Neural cell (in vitro differentiated cells): ENCODE results near the gene TMEM17.

ENCODE experiments used
- EP300 ChIP-seq: fragments of 450-650 bp; conservative IDR thresholded peaks from 2 replicates; pipeline ENCODE4 v1.6.1; 2014; ENCODE audit warnings: antibody characterized with exemption, mild to moderate bottlenecking, moderate library complexity; ENCODE audit not compliant: poor library complexity, severe bottlenecking
- EZH2 ChIP-seq: fragments of 200-600, 300-800 bp; shearing (Covaris generic), sonication (generic); IDR thresholded peaks from 2 replicates; pipeline ENCODE4 v1.6.1; 2014; ENCODE audit warnings: antibody characterized with exemption, low read length, borderline replicate concordance, mild to moderate bottlenecking; ENCODE audit not compliant: insufficient read depth, poor library complexity, severe bottlenecking
- MXI1 ChIP-seq: fragments of 450-650 bp; conservative IDR thresholded peaks from 2 replicates; pipeline ENCODE4 v1.6.1; 2014; ENCODE audit warnings: antibody characterized with exemption, mild to moderate bottlenecking; ENCODE audit not compliant: poor library complexity, severe bottlenecking
- POLR2AphosphoS5 ChIP-seq: IDR thresholded peaks from 2 replicates; pipeline ENCODE4 v1.6.1; 2012
- RAD21 ChIP-seq: fragments of 450-650 bp; conservative IDR thresholded peaks from 2 replicates; pipeline ENCODE4 v1.6.1; 2014; ENCODE audit warnings: antibody characterized with exemption, mild to moderate bottlenecking, moderate library complexity
- TAF1 ChIP-seq: IDR thresholded peaks from 2 replicates; pipeline ENCODE4 v1.6.1; 2012; ENCODE audit warnings: low read depth
- TF ChIP-seq, protein P1 (sequence below): fragments of 450-650 bp; IDR thresholded peaks from 2 replicates; pipeline ENCODE4 v1.5.1; 2014; ENCODE audit warnings: antibody characterized with exemption, mild to moderate bottlenecking, moderate library complexity; ENCODE audit not compliant: poor library complexity, severe bottlenecking
- TF ChIP-seq, protein P2 (sequence below): IDR thresholded peaks from 2 replicates; pipeline ENCODE4 v1.6.1; 2012; ENCODE audit warnings: borderline replicate concordance

DNA sequence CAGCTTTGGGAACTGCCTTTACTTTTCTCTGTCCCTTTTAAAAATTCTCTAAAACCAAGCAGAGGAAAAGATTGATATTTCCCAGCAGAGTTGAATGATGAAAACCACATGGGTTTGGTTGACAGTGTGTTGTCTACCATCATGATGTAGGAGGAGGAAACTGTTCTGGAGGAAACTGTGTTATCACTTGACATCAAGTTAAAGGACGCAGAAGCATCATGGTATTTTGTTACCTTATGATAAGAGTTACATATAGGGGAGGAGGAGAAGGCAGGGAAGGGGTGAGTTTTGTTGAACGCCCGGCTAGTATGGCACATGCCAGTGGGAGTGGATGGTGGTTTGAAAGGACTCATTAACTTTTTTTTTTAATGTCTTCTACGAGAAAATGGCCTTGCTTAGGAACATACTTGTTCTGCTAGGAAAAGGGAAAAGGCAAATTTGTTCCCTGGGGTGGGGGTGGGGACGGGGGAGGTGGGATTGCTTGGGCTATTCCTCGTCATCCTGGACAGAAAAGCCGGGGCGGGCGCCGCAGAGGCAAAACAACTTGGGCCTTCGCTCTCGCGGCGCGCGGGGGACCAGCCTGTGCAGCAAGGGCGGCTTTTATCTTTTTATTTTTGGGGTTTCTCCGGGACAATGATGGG is 766 bp downstream of the TMEM17 start:
- TF ChIP-seq, protein P1, sequence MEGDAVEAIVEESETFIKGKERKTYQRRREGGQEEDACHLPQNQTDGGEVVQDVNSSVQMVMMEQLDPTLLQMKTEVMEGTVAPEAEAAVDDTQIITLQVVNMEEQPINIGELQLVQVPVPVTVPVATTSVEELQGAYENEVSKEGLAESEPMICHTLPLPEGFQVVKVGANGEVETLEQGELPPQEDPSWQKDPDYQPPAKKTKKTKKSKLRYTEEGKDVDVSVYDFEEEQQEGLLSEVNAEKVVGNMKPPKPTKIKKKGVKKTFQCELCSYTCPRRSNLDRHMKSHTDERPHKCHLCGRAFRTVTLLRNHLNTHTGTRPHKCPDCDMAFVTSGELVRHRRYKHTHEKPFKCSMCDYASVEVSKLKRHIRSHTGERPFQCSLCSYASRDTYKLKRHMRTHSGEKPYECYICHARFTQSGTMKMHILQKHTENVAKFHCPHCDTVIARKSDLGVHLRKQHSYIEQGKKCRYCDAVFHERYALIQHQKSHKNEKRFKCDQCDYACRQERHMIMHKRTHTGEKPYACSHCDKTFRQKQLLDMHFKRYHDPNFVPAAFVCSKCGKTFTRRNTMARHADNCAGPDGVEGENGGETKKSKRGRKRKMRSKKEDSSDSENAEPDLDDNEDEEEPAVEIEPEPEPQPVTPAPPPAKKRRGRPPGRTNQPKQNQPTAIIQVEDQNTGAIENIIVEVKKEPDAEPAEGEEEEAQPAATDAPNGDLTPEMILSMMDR = no peak
- TF ChIP-seq, protein P2, sequence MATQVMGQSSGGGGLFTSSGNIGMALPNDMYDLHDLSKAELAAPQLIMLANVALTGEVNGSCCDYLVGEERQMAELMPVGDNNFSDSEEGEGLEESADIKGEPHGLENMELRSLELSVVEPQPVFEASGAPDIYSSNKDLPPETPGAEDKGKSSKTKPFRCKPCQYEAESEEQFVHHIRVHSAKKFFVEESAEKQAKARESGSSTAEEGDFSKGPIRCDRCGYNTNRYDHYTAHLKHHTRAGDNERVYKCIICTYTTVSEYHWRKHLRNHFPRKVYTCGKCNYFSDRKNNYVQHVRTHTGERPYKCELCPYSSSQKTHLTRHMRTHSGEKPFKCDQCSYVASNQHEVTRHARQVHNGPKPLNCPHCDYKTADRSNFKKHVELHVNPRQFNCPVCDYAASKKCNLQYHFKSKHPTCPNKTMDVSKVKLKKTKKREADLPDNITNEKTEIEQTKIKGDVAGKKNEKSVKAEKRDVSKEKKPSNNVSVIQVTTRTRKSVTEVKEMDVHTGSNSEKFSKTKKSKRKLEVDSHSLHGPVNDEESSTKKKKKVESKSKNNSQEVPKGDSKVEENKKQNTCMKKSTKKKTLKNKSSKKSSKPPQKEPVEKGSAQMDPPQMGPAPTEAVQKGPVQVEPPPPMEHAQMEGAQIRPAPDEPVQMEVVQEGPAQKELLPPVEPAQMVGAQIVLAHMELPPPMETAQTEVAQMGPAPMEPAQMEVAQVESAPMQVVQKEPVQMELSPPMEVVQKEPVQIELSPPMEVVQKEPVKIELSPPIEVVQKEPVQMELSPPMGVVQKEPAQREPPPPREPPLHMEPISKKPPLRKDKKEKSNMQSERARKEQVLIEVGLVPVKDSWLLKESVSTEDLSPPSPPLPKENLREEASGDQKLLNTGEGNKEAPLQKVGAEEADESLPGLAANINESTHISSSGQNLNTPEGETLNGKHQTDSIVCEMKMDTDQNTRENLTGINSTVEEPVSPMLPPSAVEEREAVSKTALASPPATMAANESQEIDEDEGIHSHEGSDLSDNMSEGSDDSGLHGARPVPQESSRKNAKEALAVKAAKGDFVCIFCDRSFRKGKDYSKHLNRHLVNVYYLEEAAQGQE = no peak
- TF ChIP-seq TAF1 = no peak
- no peak for TF ChIP-seq EZH2
- TF ChIP-seq POLR2AphosphoS5 = no peak
- no peak for TF ChIP-seq EP300
- TF ChIP-seq MXI1 = no peak
- no peak for TF ChIP-seq RAD21
